ENCODE results near the gene PLCB1.
"Not testable (repeated sequence)": the region's sequence is repeated elsewhere in the genome, so short reads cannot be mapped to it uniquely, and the experiment has no call there.

The PLCB1 gene

DNA sequence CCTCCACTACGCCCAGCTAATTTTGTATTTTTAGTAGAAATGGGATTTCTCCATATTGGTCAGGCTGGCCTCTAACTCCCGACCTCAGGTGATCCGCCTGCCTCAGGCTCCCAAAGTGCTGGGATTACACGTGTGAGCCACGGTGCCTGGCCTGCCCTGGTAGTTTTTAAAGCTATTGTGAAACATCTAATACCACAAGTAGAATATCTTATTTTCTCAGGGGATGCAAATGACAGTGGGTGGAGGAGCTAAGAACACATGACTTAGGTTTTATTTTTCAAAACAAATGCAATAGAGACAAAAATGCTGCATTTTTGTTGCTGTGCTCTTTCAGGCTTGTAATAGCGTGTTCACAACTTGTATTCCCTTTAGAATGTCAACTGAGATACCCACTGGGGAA is 671.9 kb downstream of the PLCB1 start:
- no peak for FAIRE-seq

DNA sequence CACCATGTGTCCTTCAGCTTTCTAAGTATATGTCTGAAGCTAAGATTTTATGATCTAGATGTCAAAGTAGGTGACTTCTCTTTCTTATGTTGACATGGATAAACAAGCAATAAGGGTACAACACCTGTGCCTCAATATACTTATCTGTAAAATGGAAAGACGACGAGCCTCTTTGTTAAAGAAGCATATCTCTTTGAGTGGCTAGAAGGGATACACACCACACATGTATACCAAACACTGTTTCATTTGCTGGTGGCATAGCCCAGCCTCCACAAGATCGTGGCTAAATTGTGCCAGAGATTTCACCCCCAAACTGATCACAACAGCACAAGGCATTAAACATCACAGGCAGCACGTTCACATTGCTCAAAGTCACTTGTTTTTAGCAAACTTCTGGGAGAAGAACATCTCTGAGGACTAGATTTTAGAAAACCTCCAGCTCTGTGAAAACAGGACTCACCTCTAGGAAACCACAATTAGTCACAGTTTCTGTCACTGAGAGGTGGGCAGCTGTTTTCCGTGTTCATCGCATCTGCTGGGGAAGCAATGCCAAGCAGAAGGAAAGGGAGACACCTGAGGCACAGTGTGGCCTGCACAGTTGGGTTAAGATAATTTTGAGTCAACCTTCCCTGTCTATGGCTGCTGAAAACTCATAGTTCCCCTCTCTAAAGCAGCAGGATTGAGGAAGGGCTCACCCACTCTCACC is 673.8 kb downstream of the PLCB1 start:
- FAIRE-seq = no peak

DNA sequence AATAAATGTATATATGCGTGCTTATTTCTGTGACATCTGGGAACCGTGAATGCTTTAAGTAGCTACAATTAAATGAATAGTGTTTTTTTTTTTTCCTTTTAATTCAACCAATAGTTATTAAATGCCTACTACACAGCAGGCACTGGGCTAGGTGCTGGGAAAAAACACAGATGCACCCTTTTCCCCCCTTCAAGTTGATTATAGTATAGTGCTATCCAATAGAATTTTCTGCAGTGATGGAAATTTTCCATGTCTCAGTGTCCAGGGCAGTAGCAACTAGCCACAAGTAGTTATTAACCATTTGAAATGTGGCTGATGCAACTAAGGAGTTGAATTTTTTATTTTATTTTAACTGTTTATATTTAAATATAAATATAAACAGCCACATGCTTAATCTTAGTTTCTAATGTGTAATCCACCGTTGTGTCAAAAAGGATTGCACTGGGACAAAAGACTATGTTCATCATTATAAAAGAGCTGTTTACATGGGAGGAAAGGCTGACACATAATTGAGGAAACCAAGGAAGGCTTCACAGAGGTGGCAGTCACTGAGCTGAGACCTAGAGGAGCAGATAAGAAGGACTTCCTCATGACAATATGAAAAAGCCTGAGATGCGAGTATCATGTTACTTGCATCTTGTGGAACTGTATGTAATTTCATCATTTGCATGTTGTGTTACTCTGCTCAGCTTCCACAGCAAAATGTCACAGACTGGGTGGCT is 675.6 kb downstream of the PLCB1 start:
- no peak for FAIRE-seq

DNA sequence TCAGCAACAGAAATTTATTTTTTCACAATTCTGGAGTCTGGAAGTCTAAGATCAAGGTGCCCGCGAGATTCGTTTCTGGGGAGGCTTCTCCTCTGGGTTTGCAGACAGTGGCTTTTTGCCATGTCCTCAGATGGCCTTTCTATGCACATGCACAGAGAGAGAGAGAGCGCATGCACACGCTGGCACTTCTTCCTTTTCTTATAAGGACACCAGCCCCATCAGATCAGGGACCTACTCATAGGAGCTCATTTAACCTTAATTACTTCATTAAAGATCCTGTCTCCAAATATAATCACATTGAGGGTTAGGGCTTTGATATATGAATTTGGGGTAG is 676.1 kb downstream of the PLCB1 start:
- no peak for FAIRE-seq

DNA sequence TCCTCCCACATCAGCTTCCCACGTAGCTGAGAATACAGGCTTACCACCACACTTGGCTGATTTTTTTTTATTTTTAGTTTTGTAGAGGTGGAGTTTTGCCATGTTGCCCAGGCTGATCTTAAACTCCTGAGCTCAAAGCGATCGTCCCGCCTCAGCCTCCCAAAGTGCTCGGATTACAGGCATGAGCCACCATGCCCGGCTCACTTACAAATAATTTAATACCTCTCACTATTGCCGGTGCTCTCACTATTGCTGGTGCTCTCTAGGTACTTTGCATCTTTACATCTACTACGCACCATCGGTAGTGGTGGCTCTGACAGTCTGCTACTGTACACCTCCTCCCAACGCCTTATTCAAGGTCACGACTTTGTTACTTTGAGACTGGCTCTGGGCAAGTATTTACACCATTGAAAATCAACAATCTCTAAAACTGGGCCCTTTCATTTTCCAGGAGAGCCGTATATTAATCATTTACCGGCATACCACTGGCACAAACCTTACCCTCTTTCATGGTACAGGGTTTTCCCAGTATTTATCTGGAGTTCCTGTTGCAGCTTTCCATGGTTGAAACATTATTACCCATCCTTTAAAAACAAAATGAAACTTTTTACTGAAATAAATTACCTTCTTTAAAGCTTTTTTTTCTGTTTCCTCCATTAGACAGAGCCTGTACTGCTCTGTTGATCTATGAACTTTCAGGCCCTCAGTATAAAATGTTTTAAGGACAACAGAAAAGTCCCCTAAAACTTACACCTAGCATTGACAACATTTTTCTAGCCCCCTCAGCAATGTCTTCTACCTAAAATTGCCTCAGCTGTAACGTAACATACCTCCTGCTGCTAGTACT is 677.3 kb downstream of the PLCB1 start:
- FAIRE-seq = no peak

DNA sequence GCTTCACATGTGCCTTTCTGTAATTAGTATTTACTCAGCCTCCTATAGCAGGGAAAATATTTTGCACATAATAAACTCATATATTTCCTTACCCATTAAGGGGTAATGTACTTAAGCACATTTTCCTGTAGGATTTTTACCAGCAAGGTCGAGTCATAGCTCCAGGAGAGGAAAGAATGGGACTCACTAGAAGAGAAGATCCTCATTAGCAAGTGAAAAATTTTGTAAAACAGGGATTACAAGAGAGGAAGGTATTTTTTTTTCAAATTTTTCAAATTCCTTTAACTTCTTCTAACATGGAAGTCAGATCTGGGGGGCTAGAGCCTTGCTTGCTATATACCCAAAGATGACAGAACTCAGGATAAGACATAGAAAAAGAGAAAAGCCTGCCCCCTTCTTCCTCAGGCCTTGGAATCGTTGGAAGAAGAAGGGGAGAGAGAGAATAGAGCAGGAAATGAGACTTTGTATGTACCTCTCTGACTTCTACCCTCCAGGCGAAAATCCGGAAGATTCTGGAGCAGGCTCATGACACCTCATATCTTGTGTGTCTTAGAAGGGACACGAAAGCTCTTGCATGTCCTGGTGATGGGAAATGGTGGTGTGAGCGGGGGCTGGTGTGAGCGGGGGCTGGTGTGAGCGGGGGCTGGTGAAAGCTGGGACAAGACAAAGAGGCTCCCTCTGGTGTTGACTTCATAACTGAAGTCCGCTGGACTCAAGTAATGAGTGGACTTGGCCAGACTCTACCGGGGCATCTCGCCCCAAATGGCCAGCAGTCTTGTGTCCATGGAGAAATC is 679.9 kb downstream of the PLCB1 start:
- FAIRE-seq = no peak

DNA sequence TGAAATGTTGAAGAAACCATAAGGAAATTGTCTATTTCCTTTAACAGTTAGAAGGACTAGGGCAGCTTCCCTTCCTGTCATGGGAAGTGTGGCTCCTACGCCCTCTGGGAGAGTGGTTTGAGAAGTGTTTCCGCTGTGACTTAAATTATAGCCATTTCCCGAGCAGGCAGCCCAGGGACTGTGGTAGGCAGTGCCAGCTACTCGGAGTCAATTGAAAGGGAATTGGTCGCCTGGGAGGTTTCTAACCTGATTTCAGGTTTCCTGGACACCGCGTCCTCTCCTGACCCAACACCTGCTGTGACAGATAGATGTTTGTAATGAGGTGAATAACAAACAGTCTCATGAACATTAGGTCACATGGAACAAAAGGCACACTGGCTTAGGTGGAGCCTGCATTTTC is 680.8 kb downstream of the PLCB1 start:
- no peak for FAIRE-seq

DNA sequence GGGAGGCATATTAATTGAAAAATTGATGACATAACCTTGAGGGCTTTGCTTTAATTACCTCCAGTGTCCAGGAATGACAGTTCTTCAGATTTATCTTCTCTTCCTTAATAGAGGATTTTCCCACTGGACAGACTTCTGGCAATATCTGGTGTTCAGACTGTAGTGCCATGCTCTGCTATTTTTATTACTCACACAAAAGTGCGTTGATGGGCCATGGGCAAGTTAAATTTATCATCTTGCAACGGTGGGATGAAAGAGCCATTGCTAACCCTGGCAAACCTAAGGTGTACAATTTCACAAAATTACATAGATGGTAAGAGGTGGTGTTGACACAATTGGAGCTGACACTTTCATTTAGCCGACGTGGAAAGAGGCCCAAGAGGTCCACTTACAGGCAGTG is 683.1 kb downstream of the PLCB1 start:
- no peak for FAIRE-seq

DNA sequence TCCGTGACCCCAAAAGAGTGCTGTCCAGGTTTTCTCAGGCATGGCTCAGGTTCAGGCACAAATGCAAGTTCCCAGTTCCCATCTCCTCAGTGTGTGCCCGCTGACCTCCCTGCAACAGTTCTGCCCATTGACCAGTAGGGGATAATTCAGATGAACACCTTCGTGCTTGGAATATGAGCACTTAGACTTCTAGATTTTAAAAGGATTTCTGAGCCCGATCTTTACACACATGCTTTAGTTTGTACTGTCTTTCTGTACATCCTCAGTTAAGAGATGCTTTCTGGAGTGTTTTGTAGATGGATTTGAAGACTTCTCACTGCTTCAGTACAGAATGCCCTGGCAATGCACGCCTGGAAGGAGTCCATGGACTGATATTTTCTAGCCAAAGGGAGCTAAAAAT is 697.2 kb downstream of the PLCB1 start:
- no peak for FAIRE-seq

DNA sequence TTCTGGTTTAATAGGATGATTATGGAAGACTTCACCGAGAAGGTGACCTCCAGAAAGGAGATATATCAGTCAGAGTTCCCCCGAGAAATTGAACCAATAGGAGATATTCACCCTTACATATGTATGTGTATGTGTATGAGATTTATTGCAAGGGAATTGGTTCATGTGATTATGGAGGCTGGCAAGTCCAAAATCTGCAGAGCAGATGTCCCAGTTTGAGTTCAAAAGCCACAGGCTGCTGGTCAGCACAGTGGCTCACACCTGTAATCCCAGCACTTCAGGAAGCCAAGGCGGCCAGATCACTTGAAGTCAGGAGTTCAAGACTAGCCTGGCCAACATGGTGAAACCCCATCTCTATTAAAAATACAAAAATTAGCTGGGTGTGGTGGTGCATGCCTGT is 702.2 kb downstream of the PLCB1 start:
- not testable (repeated sequence) for FAIRE-seq

DNA sequence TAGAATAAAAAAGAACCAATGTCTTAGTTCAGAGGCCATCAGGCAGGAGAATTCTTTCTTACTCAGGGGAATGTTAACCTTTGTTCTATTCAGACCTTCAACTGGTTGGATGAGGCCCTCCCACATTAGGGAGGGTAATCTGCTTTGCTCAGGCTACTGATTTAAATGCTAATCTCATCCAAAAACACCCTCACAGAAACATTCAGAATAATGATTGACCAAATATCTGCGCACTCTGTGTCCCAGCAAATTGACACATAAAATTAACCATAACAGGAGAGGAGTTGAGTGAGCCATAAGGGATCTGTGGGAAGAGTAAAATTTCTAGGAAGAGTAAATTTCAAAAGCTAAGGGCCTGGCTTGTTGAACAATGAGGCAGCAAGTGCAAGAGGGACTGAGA is 702.8 kb downstream of the PLCB1 start:
- no peak for FAIRE-seq

DNA sequence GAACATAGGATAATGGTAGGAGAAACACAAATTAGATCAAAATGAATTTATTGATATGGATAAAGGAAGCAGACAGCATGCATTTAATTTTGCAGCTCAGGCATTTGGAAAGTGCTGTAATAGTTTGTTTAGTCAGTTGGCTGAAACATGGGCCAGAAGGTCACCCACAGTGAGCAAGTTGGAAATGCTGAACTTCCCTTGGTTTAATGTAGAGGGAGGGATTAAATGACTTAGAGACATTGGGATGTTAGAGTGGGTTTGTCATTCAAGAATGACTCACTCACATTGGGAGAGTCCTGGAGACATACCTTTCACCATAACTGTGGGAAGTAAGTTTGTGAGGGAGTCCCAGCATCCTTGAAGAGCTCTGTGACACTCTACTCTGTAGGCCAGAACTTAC is 705.3 kb downstream of the PLCB1 start:
- no peak for FAIRE-seq

DNA sequence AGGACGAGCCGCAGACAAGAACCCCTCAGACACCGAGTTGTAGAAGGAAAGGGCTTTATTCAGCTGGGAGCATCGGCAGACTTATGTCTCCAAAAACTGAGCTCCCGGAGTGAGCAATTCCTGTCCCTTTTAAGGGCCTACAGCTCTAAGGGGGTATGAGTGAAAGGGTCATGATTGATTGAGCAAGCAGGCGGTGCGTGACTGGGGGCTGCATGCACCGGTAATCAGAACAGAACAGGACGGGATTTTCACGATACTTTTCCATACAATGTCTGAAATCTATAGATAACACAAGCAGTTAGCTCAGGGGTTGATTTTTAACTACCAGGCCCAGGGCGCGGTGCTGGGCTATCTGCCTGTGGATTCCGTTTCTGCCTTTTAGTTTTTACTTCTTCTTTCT is 710.5 kb downstream of the PLCB1 start:
- FAIRE-seq = no peak

DNA sequence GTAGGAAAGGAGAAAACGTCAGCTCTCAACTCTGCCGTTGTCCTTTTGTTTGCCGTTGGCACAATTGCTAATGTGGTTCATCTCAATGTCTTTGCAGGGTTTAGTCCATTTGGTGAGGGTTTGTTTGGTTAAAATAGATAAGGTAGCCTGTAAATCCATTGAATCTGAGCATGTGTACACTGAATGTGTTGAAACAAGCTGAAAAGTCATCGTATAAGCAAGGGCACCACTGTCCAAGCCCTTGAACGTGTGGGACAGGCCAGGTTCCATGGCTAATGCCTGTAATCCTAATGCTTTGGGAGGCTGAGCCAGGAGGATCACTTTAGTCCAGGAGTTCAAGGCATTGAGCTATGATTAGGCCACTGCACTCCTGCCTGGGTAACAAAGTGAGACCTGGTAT is 712.1 kb downstream of the PLCB1 start:
- no peak for FAIRE-seq

DNA sequence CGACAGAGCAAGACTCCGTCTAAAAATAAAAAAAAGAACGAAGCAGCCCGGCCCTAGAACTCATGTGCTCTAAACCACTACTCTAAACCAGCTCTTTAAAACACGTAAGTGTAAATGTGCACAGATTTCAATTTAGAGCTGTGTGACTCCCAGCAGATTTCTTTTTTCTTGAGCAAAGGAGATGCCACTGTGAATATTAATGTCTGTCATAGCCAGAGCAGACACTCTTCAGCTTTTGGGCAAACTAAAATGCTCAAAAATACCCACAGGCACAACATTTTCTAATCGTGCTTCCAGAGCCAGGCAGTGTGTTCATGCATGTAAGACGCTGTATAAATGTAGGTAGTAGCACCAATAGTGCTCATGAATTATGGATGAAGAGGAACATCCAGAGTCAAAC is 717.9 kb downstream of the PLCB1 start:
- no peak for FAIRE-seq

DNA sequence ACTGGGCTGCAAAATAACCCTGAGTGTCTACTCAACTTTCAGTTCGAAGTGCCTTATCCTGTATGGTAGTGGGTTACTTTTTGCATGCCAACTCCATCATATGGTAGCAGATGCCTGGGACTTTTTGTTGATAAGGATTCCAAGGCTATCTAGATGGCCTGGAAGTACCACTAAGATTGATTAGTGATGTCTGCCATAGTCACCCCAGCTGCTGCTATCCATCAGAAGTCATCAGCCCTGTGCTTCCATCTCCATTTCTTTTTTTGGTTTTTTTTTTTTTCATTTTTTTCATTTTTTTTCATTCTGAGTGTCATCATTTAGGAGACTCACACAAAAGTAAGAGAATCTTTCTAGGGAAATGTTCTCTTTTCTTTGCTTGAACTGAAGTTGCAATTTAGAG is 719.4 kb downstream of the PLCB1 start:
- FAIRE-seq = no peak

DNA sequence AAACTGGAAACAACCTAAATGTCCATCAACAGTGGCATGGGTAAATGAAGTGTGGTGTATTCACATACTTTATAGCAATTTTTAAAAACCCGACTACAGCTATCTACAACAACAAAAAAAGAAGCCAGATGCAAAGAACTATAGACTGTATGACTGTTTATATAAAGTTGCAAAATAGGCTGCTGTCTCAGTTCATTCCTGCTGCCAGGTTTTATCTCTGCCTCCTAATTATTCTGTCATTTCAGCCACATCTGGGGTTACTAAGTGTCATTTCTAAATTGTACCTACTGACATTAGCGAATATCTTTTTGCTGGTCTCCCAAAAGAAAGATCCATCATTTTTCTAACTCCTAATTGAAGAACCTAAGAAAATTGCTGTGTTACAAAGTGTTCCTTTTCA is 719.9 kb downstream of the PLCB1 start:
- not testable (repeated sequence) for FAIRE-seq

DNA sequence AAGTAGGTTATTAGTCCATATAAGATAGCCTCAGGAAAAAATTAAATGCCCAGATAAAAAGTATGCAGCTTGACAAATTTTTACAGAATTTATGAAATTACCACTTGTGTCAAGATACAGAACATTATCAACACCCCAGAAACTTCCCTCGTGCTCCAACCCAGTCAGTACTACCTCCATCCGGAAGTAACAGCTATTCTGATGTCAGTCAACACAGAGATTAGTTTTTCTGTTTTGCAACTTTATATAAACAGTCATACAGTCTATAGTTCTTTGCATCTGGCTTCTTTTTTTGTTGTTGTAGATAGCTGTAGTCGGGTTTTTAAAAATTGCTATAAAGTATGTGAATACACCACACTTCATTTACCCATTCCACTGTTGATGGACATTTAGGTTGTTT is 721.1 kb downstream of the PLCB1 start:
- not testable (repeated sequence) for FAIRE-seq

DNA sequence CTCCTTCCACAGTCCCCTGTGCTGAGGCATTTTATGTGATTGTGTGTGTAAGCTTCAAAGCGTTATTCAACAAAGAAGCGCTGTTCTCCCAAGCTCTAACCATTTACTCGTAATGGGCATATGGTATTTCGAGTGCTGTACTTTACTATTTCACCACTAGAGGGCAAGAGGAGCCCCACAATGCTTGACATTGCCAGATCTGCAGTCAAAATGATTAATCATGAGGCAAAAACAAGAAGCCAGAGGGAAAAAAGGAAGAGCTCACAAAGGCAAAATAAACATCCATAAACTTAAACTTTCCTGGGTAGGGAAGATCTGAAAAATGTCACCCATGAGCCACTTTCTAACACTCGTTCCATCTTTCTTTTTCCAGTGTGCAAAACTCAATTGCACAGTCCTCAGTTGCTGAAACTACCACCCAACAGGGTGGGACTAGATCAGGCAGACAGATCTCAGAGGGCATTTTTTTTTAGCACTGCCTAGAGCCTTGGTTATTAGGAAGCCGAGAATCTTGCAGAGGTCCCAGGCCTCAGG is 721.8 kb downstream of the PLCB1 start:
- peak; percentile 98 for FAIRE-seq

DNA sequence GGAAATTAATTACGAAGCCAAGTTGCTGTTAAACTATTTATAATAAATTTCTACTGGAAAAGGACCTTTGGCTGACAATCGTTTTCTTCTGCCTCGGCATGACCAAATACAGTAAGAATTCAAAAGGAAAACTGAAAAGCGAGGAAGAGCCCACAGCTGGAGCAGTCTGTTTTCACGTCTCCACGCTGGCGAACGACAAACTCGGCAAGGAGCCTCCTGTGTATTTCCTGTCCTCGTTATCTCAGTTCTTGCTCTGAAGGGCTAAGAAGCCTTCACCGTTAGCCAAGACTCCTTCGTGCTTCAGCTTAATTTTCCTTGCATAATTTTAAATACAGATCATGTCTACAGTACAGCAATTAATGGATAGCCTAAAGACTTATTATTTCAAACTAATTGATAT is 722.5 kb downstream of the PLCB1 start:
- no peak for FAIRE-seq

DNA sequence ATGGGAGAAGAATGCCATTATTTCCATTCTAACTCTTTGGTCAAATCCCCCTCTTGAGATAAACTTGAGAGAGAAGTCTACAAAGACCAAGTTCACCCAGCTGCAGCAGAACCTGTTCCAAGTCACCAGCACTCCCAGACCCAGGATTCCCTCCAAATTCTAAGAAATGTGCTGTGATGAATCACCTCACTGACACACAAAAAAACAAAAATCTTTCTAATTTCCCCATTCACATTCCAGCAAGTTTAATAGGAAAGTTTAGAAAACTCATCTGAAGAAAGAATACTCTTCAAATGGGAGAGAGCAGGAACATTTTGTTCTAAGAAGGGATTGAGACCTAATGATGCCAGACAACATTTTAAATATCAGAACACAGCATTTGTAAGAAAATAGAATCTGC is 723.2 kb downstream of the PLCB1 start:
- FAIRE-seq = no peak

DNA sequence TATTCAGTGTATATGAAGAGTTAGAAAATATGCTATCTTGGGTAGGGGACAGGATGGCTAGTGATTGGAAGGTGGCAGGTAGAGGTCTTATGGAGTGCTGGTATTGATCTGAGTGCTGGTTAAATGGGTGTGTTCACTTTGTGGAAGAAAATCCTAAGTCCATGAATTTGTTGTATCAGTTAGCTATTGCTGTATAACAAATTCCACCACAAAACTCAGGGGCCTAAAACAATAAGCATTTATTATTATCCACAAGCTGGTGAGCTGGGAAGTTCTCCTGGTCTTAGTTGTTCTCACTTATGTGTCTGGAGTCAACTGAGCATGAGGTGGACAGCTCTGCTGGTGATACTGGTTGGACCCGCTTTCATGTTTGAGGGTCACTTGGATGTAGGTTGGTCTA is 724.6 kb downstream of the PLCB1 start:
- no peak for FAIRE-seq
